ENCODE data around the gene ATG13. TPM values are rescaled to one million over a fixed set of nuclear protein-coding genes. Genes with fewer than 3 reads are reported as not detected.
A peak's percentile ranks its signal among the peaks of the same experiment; 100 is the strongest.

The ATG13 gene
- total RNA-seq, 1 experiment from 2014 or later = 57.1 TPM

GRCh38 chr11:46641639-46642038, 24.3 kb downstream of the ATG13 start:
- intact Hi-C loops (cut with micrococcal nuclease; ENCODE audit: unreplicated experiment) = no loop called here
- H3K9me3 Mint-ChIP-seq (ENCODE audit: low read depth, unreplicated experiment) = no peaks in the 10 kb centered on the region
- H3K27ac Mint-ChIP-seq (ENCODE audit: unreplicated experiment) = peak overlapping the region; percentile 2
- no peaks in the 10 kb centered on the region for H3K27me3 Mint-ChIP-seq (ENCODE audit: unreplicated experiment)
- CTCF ChIA-PET = interaction anchor here (0.6 to 0.7 kb wide), 3 partner anchors 34 to 725 kb away, joined by 3 to 5 read pairs (median 4); no protein-coding TSS in a partner anchor
- TF ChIP-seq CTCF (IDR thresholded peaks at IDR 0.05; ENCODE audit: unreplicated experiment) = no peak
- H3K36me3 Mint-ChIP-seq (ENCODE audit: insufficient read depth, unreplicated experiment) = peaks cover 14% of the 10 kb centered on the region
- H3K4me3 Mint-ChIP-seq (ENCODE audit: low read depth, unreplicated experiment) = no peak overlapping the region
- DNase-seq = no peak
- H3K4me1 Mint-ChIP-seq (ENCODE audit: low read depth, unreplicated experiment) = peaks cover 27% of the 10 kb centered on the region
- no TSS peak for BruUV-seq (replicated peaks)

GRCh38 chr11:46642627-46643335, 25.4 kb downstream of the ATG13 start:
- no TSS peak for BruUV-seq (replicated peaks)
- Mint-ChIP-seq H3K4me3 (ENCODE audit: low read depth, unreplicated experiment) (no peak overlapping the region), H3K27me3 (ENCODE audit: unreplicated experiment) (no peaks in the 10 kb centered on the region), H3K4me1 (ENCODE audit: low read depth, unreplicated experiment) (peaks cover 27% of the 10 kb centered on the region), H3K9me3 (ENCODE audit: low read depth, unreplicated experiment) (no peaks in the 10 kb centered on the region), H3K36me3 (ENCODE audit: insufficient read depth, unreplicated experiment) (peaks cover 22% of the 10 kb centered on the region), H3K27ac (ENCODE audit: unreplicated experiment) (peak overlapping the region; percentile 2)
- DNase-seq = no peak
- CTCF ChIA-PET = no interaction called here
- no peak for TF ChIP-seq CTCF (IDR thresholded peaks at IDR 0.05; ENCODE audit: unreplicated experiment)
- intact Hi-C loops (cut with micrococcal nuclease; ENCODE audit: unreplicated experiment) = no loop called here

GRCh38 chr11:46643531-46643930, 26.2 kb downstream of the ATG13 start:
- CTCF ChIA-PET = no interaction called here
- Mint-ChIP-seq H3K4me3 (ENCODE audit: low read depth, unreplicated experiment) (no peak overlapping the region), H3K4me1 (ENCODE audit: low read depth, unreplicated experiment) (peaks cover 27% of the 10 kb centered on the region), H3K36me3 (ENCODE audit: insufficient read depth, unreplicated experiment) (peaks cover 22% of the 10 kb centered on the region), H3K27me3 (ENCODE audit: unreplicated experiment) (no peaks in the 10 kb centered on the region), H3K9me3 (ENCODE audit: low read depth, unreplicated experiment) (no peaks in the 10 kb centered on the region), H3K27ac (ENCODE audit: unreplicated experiment) (no peak overlapping the region)
- no TSS peak for BruUV-seq (replicated peaks)
- TF ChIP-seq CTCF (IDR thresholded peaks at IDR 0.05; ENCODE audit: unreplicated experiment) = no peak
- no peak for DNase-seq
- intact Hi-C loops (cut with micrococcal nuclease; ENCODE audit: unreplicated experiment) = no loop called here

- no TSS peak for BruUV-seq (replicated peaks)
- Mint-ChIP-seq H3K36me3 (ENCODE audit: insufficient read depth, unreplicated experiment) (peaks cover 22% of the 10 kb centered on the region), H3K4me3 (ENCODE audit: low read depth, unreplicated experiment) (no peak overlapping the region), H3K4me1 (ENCODE audit: low read depth, unreplicated experiment) (peaks cover 27% of the 10 kb centered on the region), H3K27me3 (ENCODE audit: unreplicated experiment) (no peaks in the 10 kb centered on the region), H3K27ac (ENCODE audit: unreplicated experiment) (no peak overlapping the region), H3K9me3 (ENCODE audit: low read depth, unreplicated experiment) (no peaks in the 10 kb centered on the region)
- intact Hi-C loops (cut with micrococcal nuclease; ENCODE audit: unreplicated experiment) = no loop called here
- no peak for DNase-seq
- no peak for TF ChIP-seq CTCF (IDR thresholded peaks at IDR 0.05; ENCODE audit: unreplicated experiment)
- CTCF ChIA-PET = no interaction called here
These were observed 26.6 kb downstream of the ATG13 start for GRCh38 chr11:46643986-46644385.

All from Calu3 (cell line).